Large intestine (tissue), 3 donors: ENCODE data around the gene MDM2. TPM values are rescaled to one million over a fixed set of nuclear protein-coding genes. Genes with fewer than 3 reads are reported as not detected.
"Not testable (repeated sequence)": the region's sequence is repeated elsewhere in the genome, so short reads cannot be mapped to it uniquely, and the experiment has no call there.

Experiments
- DNase-seq, 2 donors: peaks; one replicate each; pipeline versions ENCODE4 v3.0.0 to v3.0.0-alpha.2; 2013
- H3K27ac ChIP-seq: one replicate; pipeline ENCODE4 v1.5.1; 2013; ENCODE audit warnings: low read length
- H3K27me3 ChIP-seq: 2 replicates; pipeline ENCODE4 v1.6.1; 2013; ENCODE audit warnings: low read length; ENCODE audit not compliant: control insufficient read depth, insufficient read depth
- H3K36me3 ChIP-seq: 2 replicates; pipeline ENCODE4 v1.6.1; 2013; ENCODE audit warnings: low read length; ENCODE audit not compliant: control insufficient read depth, insufficient read depth
- H3K4me1 ChIP-seq: one replicate; pipeline ENCODE4 v1.6.1; 2013; ENCODE audit warnings: low read length; ENCODE audit not compliant: control insufficient read depth, insufficient read depth
- H3K4me3 ChIP-seq: one replicate; pipeline ENCODE4 v1.5.1; 2013; ENCODE audit warnings: low read length
- H3K9me3 ChIP-seq: one replicate; pipeline ENCODE4 v1.6.1; 2013; ENCODE audit warnings: mild to moderate bottlenecking, low read depth, low read length, moderate library complexity; ENCODE audit not compliant: control insufficient read depth
- WGBS: methylation state at CpG from one replicate; pipeline ENCODE4 v1.1.5; 2013; ENCODE audit warnings: low lambda C conversion rate; ENCODE audit not compliant: insufficient coverage; 5-methylcytosine and 5-hydroxymethylcytosine counted together
- polyA plus RNA-seq: library from polyadenylated mRNA; unstranded; fragments of 120-200 nt; gene quantifications from one replicate; pipeline ENCODE4 v1.2.1, GENCODE V29; 2013

MDM2 gene
- polyA plus RNA-seq, 1 donor: 34.9 TPM

DNA sequence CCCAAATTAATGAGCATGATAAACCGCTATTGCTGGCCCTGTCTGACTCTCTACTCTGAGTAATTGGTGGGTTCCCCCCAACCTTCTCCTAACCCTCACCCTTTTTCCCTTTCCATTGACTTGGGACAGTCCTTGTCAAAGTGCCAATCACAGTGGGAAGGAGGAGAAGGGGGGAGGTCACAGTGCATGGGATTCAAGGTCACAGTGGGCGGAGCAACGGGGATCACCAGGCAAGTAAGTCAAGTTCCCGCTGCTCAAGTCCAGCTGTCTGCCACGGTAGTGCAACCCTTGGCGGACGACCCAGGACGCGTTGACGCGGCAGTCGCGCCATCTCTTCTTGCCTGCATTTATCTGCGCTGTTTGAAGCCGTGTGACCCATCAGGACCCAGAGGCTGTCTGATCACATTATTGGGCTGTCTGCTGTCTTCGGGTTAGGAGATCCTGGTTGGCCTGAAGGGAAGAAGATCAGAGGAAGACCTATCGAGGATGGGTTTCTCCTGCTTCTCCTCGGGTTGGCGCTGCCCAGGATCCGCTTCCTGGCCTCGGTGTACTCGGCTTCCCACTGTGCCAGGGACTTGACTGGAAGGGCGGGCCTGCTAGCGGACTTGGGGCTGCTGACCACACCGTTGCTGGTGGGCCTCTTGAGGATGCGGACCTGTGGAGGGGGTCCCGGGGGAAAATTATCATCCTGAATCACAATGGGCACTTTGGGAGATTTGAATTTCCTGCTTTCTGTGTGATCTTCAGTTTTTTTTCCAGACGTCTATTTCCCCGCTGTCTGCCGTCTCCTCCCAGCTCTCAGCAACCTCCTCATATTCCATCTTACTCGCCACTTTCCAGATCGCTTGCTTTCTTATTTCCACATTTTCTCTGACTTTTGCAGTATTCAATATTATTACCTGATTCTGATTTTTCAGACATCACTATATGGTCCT lies 3.1 kb upstream of the MDM2 start:
- WGBS: 100% methylated on average over 5 of the region's 32 CpGs
- peaks cover 7% of the 10 kb centered on the region for H3K4me1 ChIP-seq
- peaks cover 3% of the 10 kb centered on the region for H3K36me3 ChIP-seq
- H3K27me3 ChIP-seq: no peaks in the 10 kb centered on the region
- H3K4me3 ChIP-seq: no peak overlapping the region
- H3K27ac ChIP-seq: peak overlapping the region; percentile 6
- peak in 1 of 2 donors; percentile 50 for DNase-seq
- H3K9me3 ChIP-seq: no peaks in the 10 kb centered on the region

DNA sequence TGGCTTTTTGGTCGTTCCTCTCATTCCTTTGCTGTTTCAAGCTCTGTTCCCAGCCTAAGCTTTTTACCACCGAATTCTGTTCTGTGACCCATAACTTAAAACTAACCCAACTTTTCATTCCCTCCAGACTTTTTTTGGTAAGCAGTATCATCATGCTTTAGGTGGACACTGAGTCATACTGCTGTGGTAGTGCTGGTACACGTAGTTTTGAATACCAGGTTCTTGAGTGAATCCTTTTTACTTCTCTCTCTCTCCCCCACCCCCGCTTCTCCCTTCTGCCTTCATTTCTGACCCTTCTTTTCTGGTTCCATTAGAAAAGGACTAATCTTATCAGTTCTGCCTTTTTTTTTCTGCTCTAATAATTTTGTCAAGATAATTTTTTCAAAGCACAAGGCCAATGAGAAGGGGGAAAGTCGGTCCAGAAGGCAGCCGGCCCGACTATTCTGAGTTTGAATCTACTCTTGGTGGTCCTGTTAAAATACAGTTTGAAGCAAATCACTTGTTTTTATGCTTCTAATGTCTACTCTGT lies 2.3 kb upstream of the MDM2 start:
- Histone ChIP-seq H3K4me3 (no peak overlapping the region), H3K4me1 (peaks cover 7% of the 10 kb centered on the region)
- WGBS: 91% methylated on average over 4 of the region's 7 CpGs

DNA sequence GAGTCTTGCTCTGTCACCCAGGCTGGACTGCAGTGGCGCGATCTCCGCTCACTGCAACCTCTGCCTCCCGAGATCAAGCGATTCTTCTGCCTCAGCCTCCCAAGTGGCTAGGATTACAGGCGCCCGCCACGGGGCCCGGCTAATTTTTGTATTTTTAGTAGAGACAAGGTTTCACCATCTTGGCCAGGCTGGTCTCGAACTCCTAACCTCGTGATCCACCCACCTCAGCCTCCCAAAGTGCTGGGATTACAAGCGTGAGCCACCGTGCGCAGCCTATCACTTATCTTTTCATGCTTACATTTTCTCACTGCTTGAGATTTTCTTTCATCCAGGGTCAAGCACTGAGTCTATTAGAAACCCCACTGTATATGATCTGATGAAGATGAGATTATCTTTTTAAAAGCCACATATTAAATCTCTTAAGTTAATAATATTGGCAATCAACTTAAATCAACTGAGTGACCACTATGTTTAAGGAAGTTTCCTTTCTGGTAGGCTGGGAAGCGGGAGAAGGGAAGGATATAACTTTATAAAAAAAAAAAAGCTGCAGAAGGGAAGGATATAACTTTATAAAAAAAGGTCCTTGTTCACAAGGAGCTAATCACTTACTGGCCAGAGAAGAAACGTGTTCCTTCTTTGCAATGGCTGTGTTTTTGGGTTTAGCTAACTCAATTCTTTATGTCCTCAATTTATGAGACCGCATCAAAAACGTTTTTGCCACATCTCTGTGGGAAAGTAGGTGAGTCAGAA lies 1.3 kb upstream of the MDM2 start:
- DNase-seq: no peak
- Histone ChIP-seq H3K36me3 (peaks cover 8% of the 10 kb centered on the region), H3K9me3 (no peaks in the 10 kb centered on the region), H3K27me3 (no peaks in the 10 kb centered on the region), H3K4me1 (peaks cover 7% of the 10 kb centered on the region), H3K4me3 (peak overlapping the region; percentile 100), H3K27ac (no peak overlapping the region)
- 88% methylated on average over 3 of the region's 18 CpGs for WGBS

More for the DNA sequence above, 2.3 kb upstream of the MDM2 start:
- H3K27ac ChIP-seq: no peak overlapping the region
- no peak for DNase-seq
- no peaks in the 10 kb centered on the region for H3K9me3 ChIP-seq
- H3K27me3 ChIP-seq: no peaks in the 10 kb centered on the region
- peaks cover 8% of the 10 kb centered on the region for H3K36me3 ChIP-seq

DNA sequence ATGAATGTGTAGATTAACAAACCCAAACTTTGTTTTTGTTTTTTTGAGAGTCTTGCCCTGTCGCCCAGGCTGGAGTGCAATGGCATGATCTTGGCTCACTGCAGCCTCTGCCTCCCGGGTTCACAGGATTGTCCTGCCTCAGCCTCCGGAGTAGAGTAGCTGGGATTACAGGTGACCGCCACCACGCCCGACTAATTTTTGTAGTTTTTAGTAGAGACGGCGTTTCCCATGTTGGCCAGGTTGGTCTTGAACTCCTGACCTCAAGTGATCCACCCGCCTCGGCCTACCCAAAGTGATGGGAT lies 752 bp upstream of the MDM2 start:
- H3K36me3 ChIP-seq, H3K9me3 ChIP-seq, H3K27me3 ChIP-seq, DNase-seq, H3K4me1 ChIP-seq: not testable (repeated sequence)
- peak overlapping the region; percentile 98 for H3K27ac ChIP-seq
- peak overlapping the region; percentile 100 for H3K4me3 ChIP-seq
- WGBS: 67% methylated on average over 1 of the region's 10 CpGs

DNA sequence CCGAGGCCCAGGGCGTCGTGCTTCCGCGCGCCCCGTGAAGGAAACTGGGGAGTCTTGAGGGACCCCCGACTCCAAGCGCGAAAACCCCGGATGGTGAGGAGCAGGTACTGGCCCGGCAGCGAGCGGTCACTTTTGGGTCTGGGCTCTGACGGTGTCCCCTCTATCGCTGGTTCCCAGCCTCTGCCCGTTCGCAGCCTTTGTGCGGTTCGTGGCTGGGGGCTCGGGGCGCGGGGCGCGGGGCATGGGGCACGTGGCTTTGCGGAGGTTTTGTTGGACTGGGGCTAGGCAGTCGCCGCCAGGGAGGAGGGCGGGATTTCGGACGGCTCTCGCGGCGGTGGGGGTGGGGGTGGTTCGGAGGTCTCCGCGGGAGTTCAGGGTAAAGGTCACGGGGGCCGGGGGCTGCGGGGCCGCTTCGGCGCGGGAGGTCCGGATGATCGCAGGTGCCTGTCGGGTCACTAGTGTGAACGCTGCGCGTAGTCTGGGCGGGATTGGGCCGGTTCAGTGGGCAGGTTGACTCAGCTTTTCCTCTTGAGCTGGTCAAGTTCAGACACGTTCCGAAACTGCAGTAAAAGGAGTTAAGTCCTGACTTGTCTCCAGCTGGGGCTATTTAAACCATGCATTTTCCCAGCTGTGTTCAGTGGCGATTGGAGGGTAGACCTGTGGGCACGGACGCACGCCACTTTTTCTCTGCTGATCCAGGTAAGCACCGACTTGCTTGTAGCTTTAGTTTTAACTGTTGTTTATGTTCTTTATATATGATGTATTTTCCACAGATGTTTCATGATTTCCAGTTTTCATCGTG lies 612 bp downstream of the MDM2 start:
- peaks cover 12% of the 10 kb centered on the region for H3K36me3 ChIP-seq
- peak; percentile 71 to 86 for DNase-seq
- H3K9me3 ChIP-seq: no peaks in the 10 kb centered on the region
- peak overlapping the region; percentile 100 for H3K4me3 ChIP-seq
- peak overlapping the region; percentile 98 for H3K27ac ChIP-seq
- WGBS: 0% methylated on average over 2 of the region's 61 CpGs
- H3K4me1 ChIP-seq: peaks cover 11% of the 10 kb centered on the region
- H3K27me3 ChIP-seq: no peaks in the 10 kb centered on the region

DNA sequence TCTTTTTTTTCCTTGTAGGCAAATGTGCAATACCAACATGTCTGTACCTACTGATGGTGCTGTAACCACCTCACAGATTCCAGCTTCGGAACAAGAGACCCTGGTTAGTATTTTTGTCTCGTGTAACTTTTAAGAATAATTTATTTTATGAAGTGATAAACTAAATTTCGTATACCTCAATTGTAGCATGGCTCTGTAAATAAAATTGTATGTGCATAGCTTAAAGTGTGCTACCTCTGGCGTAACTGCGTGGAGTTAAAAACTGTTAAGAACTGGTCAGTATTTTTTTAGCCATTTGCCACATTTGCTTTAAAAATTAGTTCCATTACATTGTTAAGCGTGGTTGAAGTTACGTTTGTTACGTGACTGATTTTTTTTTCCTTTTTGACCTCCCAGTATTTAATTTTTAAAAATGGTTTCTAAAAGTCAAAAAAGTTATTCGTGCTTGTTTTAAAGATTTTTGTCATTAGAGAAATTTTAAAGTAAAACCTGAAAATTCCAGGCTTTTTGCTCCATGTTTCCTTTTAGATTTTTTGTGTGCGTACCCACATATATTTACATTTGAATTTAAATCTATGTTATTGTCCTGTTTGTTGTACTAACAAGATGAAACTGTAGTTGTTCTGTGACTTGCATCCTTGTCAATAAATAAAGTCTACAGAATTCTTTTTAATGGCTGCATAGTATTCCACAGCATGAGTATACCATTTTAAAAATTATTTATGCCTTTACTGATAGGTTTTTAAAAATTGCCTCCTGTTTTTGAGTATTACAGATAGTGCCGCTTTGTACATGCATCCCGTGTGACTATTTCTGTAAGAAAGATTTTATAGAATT lies 1.4 kb downstream of the MDM2 start:
- WGBS: 85% methylated on average over 7 of the region's 12 CpGs
- Histone ChIP-seq H3K9me3 (no peaks in the 10 kb centered on the region), H3K27me3 (no peaks in the 10 kb centered on the region), H3K36me3 (peaks cover 19% of the 10 kb centered on the region), H3K4me1 (peaks cover 11% of the 10 kb centered on the region), H3K4me3 (peak overlapping the region; percentile 100), H3K27ac (peak overlapping the region; percentile 98)
- no peak for DNase-seq

DNA sequence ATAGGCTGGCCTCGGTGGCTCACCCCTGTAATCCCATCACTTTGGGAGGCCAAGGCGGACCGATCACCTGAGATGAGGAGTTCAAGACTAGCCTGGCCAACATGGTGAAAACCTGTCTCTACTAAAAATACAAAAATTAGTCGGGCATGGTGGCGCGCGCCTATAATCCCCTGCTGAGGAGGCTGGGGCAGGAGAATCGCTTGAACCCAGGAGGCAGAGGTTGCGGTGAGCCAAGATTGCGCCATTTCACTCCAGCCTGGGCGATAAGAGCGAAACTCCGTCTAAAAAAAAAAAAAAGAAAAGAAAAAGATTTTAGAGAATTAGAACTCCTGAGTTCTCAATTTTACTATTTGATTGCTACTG lies 2.0 kb downstream of the MDM2 start:
- DNase-seq: not testable (repeated sequence)
- 100% methylated on average over 5 of the region's 13 CpGs for WGBS

DNA sequence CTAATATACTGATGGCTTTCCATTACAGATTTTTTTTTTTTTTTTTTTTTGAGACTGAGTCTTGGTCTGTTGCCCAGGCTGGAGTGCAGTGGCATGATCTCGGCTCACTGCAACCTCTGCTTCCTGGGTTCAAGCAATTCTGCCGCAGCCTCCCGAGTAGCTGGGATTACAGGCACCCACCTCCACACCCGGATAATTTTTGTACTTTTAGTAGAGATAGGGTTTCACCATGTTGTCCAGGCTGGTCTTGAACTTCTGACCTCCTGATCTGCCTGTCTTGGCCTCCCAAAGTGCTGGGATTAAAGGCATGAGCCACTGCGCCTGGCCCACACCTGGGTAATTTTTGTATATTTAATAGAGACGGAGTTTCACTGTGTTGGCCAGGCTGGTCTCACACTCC lies 3.6 kb downstream of the MDM2 start:
- H3K4me1 ChIP-seq: not testable (repeated sequence)

More for the DNA sequence above, 2.0 kb downstream of the MDM2 start:
- H3K4me3 ChIP-seq, H3K4me1 ChIP-seq, H3K9me3 ChIP-seq, H3K27me3 ChIP-seq, H3K27ac ChIP-seq: not testable (repeated sequence)
- peaks cover 24% of the 10 kb centered on the region for H3K36me3 ChIP-seq

DNA sequence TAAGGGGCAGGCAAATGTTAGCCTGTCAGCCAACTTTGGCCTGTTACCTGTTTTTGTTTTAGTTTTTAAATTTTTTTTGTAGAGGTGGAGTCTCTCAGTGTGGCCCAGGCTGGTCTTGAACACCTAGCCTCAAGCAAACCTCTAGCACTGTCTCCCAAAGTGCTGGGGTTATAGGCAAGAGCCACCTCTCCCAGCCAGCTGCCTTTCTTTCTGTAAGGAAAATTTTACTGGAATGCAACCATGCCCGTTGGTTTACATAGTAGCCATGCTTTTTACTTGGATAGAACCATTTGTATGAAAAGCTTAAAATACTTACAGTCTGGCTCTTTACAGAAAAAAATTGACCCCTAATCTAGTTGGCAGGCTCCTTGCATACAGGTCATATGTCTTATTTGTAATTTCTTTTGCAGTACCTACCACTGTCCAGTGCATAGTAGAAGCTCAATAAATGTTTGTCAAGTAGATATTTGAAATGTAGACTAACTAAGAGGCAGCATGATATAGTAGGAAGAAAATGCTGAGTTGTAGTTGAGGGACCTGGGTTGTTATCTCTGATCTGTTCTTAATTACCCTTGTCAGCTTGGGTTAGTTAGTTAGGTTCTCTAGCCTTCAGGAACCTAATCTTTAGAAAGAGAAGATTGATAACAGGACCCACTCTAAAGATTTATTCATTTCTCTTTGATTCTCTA lies 4.7 kb downstream of the MDM2 start:
- peaks cover 38% of the 10 kb centered on the region for H3K36me3 ChIP-seq
- peak in 1 of 2 donors; percentile 18 for DNase-seq
- H3K4me3 ChIP-seq: no peak overlapping the region
- 40% methylated on average over 1 of the region's 1 CpG for WGBS
- H3K9me3 ChIP-seq: no peaks in the 10 kb centered on the region
- H3K4me1 ChIP-seq: peaks cover 4% of the 10 kb centered on the region
- peak overlapping the region; percentile 9 for H3K27ac ChIP-seq
- no peaks in the 10 kb centered on the region for H3K27me3 ChIP-seq

More for the DNA sequence above, 3.6 kb downstream of the MDM2 start:
- peaks cover 29% of the 10 kb centered on the region for H3K36me3 ChIP-seq
- H3K9me3 ChIP-seq, H3K4me3 ChIP-seq, DNase-seq, H3K27me3 ChIP-seq, H3K27ac ChIP-seq: not testable (repeated sequence)
- WGBS: no CpG with 5 or more reads among the region's 6 CpGs
